ENCODE data around the gene EAPP.
"Not testable (repeated sequence)": the region's sequence is repeated elsewhere in the genome, so short reads cannot be mapped to it uniquely, and the experiment has no call there.

The EAPP gene

GRCh38 chr14:34538871-34539406, 562 bp downstream of the EAPP start:
- peak overlapping the region; percentile 85 for H3K27ac ChIP-seq
- no peak for TF ChIP-seq CTCF (conservative IDR thresholded peaks at IDR 0.05)
- no peak for TF ChIP-seq ZFX (IDR thresholded peaks at IDR 0.05)

- H3K27ac ChIP-seq = not testable (repeated sequence)
Measured at GRCh38 chr14:34538096-34538495, 1.4 kb downstream of the EAPP start.

GRCh38 chr14:34537677-34538009, 1.9 kb downstream of the EAPP start:
- TF ChIP-seq CTCF (conservative IDR thresholded peaks at IDR 0.05) (no peak), ZFX (IDR thresholded peaks at IDR 0.05) (no peak)
- H3K27ac ChIP-seq = no peak overlapping the region

GRCh38 chr14:34536951-34537676, 2.4 kb downstream of the EAPP start:
- TF ChIP-seq ZFX (IDR thresholded peaks at IDR 0.05) = no peak
- no peak for TF ChIP-seq CTCF (conservative IDR thresholded peaks at IDR 0.05)
- H3K27ac ChIP-seq = no peak overlapping the region

GRCh38 chr14:34527591-34527990, 11.9 kb downstream of the EAPP start:
- H3K27ac ChIP-seq = no peak overlapping the region
- TF ChIP-seq ZFX (IDR thresholded peaks at IDR 0.05) (no peak), CTCF (conservative IDR thresholded peaks at IDR 0.05) (no peak)

- not testable (repeated sequence) for H3K27ac ChIP-seq
Measured at GRCh38 chr14:34524216-34524615, 15.3 kb downstream of the EAPP start.

- no peak for TF ChIP-seq CTCF (conservative IDR thresholded peaks at IDR 0.05)
- no peak overlapping the region for H3K27ac ChIP-seq
Measured at GRCh38 chr14:34522496-34522895, 17.0 kb downstream of the EAPP start.

GRCh38 chr14:34521071-34521470, 18.4 kb downstream of the EAPP start:
- H3K27ac ChIP-seq = not testable (repeated sequence)

- not testable (repeated sequence) for H3K27ac ChIP-seq
Measured at GRCh38 chr14:34520304-34520970, 19.1 kb downstream of the EAPP start.
